Ascending aorta (tissue), 2 donors: ENCODE measurements around the gene SLC45A1. TPM values are rescaled to one million over a fixed set of nuclear protein-coding genes. Genes with fewer than 3 reads are reported as not detected.

Experiments
- DNase-seq, 2 donors: peaks; one replicate each; pipeline ENCODE4 v3.0.0-alpha.2; 2019; ENCODE audit warnings: low spot score in 2 of 2
- H3K27ac ChIP-seq, 2 donors: fragments of 200-600 bp; sonication (generic); one replicate each; pipeline ENCODE4 v1.5.1; 2016 to 2017; ENCODE audit warnings: mild to moderate bottlenecking in 1 of 2
- H3K27me3 ChIP-seq: fragments of 200-600 bp; sonication (generic); one replicate; pipeline ENCODE4 v1.5.1; 2017
- H3K36me3 ChIP-seq, 2 donors: fragments of 200-600 bp; sonication (generic); one replicate each; pipeline ENCODE4 v1.5.1; 2016
- H3K4me1 ChIP-seq, 2 donors: fragments of 200-600 bp; sonication (generic); one replicate each; pipeline ENCODE4 v1.5.1; 2016 to 2017; ENCODE audit warnings: mild to moderate bottlenecking in 1 of 2
- H3K4me3 ChIP-seq, 2 donors: fragments of 200-600 bp; sonication (generic); one replicate each; pipeline ENCODE4 v1.5.1; 2016 to 2017; ENCODE audit warnings: mild to moderate bottlenecking in 1 of 2
- H3K9me3 ChIP-seq, 2 donors: fragments of 200-600 bp; sonication (generic); one replicate each; pipeline ENCODE4 v1.5.1; 2016
- intact Hi-C: fragments of 100-400 bp; cut with DNase I; formaldehyde crosslinking; loops from one replicate; pipeline ENCODE4 v1.15.1; 2023
- total RNA-seq: library from RNA; depleted of rRNA; stranded (reverse); fragments of >200 nt; gene quantifications from one replicate; pipeline ENCODE4 v1.1.0, GENCODE V29; 2016
- TF ChIP-seq, protein P1 (sequence below), 3 experiments: fragments of 200-600 bp in 2 of 3; fragments of 450-650 bp in 1 of 3; sonication (generic) in 2 of 3; IDR thresholded peaks; one replicate each; pipeline ENCODE4 v1.5.1; 2016 to 2019; ENCODE audit warnings: antibody characterized with exemption in 3 of 3, mild to moderate bottlenecking in 1 of 3, moderate library complexity in 1 of 3

The SLC45A1 gene
- total RNA-seq, 1 donor from 2014 or later = 3.2 TPM

DNA sequence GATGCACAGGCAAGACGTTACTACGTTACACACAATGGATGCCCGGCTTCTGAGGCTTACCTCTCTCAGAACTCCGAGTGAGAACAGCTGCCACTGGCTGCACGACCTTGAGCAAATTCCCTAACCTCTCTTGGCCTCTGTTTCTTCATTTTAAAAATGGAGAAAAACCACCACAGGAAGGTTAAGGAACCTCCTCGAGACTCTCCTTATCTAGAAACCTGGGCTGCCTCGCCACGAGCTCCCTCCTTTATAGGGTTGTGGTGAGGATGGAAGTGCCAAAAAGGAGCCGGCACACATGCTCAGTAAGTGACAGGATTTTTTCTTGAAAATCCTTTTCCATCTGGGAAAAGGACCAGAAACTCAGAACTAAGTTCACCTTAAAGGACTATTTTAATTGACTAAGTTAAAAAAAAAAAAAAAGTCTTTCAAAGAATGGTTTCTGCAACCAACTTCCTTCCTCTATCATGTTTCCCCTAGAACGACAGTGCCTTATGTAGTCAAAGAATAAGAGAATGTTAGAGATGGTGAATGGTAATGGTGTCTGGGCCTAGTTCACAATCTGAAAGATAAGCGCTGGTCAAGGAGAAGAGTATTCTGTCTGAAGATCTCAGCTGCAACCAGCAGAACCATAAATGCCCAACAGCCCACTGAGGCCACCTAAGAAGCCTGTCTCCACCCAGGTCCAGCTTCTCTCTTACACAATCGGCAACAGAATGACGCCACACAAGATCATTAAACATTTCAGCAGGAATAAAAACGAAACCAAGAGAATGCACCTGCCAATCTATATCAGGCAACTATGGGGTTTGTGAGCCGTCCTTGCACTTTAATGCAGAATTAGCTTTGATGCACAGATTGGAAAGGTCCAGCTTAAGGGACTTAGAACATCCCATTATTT lies 64.9 kb downstream of the SLC45A1 start:
- intact Hi-C loops = no loop called here
- no peak overlapping the region for H3K4me3 ChIP-seq
- peaks cover 2% of the 10 kb centered on the region in 2 donors for H3K36me3 ChIP-seq
- DNase-seq = no peak
- TF ChIP-seq, protein P1, sequence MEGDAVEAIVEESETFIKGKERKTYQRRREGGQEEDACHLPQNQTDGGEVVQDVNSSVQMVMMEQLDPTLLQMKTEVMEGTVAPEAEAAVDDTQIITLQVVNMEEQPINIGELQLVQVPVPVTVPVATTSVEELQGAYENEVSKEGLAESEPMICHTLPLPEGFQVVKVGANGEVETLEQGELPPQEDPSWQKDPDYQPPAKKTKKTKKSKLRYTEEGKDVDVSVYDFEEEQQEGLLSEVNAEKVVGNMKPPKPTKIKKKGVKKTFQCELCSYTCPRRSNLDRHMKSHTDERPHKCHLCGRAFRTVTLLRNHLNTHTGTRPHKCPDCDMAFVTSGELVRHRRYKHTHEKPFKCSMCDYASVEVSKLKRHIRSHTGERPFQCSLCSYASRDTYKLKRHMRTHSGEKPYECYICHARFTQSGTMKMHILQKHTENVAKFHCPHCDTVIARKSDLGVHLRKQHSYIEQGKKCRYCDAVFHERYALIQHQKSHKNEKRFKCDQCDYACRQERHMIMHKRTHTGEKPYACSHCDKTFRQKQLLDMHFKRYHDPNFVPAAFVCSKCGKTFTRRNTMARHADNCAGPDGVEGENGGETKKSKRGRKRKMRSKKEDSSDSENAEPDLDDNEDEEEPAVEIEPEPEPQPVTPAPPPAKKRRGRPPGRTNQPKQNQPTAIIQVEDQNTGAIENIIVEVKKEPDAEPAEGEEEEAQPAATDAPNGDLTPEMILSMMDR (IDR thresholded peaks at IDR 0.05) = no peak
- H3K27me3 ChIP-seq = no peaks in the 10 kb centered on the region
- no peaks in the 10 kb centered on the region for H3K9me3 ChIP-seq
- peaks cover 8 to 62% of the 10 kb centered on the region in 2 donors for H3K4me1 ChIP-seq
- H3K27ac ChIP-seq = no peak overlapping the region

DNA sequence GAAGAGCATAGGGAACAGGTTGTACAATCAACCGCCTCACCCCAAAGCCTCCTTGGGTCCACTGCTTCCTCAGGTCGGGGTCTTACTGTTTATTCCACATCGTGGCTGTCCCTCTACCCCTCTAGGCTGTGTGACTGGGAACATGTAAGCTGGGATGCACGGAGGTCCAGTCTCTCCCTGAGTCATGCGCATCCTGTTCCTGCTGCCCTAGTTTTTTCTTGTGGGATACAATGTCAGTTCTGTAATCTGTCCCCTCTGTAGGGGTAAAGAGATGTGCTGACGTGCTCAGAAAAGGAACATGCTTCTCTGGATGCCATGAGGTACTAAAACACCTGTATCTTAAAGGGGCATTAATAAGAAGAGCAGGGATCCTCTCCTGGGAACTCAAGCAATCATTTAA lies 66.2 kb downstream of the SLC45A1 start:
- Histone ChIP-seq H3K27me3 (no peaks in the 10 kb centered on the region), H3K27ac (no peak overlapping the region), H3K4me3 (no peak overlapping the region), H3K4me1 (peaks cover 8 to 51% of the 10 kb centered on the region in 2 donors), H3K9me3 (no peaks in the 10 kb centered on the region), H3K36me3 (peaks cover 2 to 9% of the 10 kb centered on the region in 2 donors)
- intact Hi-C loops = no loop called here
- TF ChIP-seq, protein P1 (IDR thresholded peaks at IDR 0.05) = no peak
- no peak for DNase-seq

DNA sequence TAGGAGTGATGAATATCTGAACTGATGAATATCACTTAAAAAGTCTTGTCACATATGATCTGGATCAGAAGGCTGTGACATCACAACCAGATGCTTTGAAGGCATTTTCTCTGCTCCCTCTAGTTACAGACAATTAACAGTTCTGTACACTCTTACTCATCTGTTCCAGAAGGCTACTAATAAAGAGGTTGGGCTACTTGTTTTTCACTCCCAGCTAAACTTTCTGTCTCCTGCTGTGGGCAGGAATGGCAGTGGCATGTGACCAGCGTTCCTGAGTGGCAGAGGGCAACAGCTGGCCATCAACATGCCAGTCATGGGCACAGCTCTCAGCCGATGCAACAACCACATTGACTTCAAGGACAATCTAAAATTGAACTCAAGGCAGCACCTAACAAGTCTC lies 66.7 kb downstream of the SLC45A1 start:
- DNase-seq = no peak
- TF ChIP-seq, protein P1 (IDR thresholded peaks at IDR 0.05) = no peak

DNA sequence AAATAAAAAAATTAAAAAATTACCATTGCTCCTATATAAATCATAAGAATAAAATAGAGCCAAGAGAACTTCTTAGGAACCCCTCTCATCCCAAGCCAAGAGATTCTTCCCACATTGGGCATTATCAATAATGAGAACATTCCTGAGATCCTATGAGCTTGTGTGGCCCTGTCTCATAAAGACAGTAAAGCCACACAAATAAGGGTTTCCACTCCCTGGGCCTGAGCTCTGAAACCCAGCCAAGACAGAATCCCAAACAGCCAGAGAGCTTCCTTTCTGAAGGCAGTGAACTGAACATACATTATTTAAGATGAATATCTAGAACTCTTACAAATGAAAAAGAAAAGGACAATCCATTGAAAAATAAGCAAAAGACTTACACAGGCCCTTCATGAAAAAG lies 68.3 kb downstream of the SLC45A1 start:
- H3K4me3 ChIP-seq = no peak overlapping the region
- H3K9me3 ChIP-seq = no peaks in the 10 kb centered on the region
- intact Hi-C loops = no loop called here
- no peaks in the 10 kb centered on the region for H3K27me3 ChIP-seq
- peaks cover 11 to 17% of the 10 kb centered on the region in 2 donors for H3K36me3 ChIP-seq
- H3K27ac ChIP-seq = no peak overlapping the region
- peaks cover 4 to 42% of the 10 kb centered on the region in 2 donors for H3K4me1 ChIP-seq
- DNase-seq = no peak
- TF ChIP-seq, protein P1 (IDR thresholded peaks at IDR 0.05) = no peak

More for the DNA sequence above, 66.7 kb downstream of the SLC45A1 start:
- Histone ChIP-seq H3K9me3 (no peaks in the 10 kb centered on the region), H3K27ac (no peak overlapping the region), H3K36me3 (peaks cover 7 to 14% of the 10 kb centered on the region in 2 donors), H3K4me3 (no peak overlapping the region), H3K4me1 (peaks cover 8 to 46% of the 10 kb centered on the region in 2 donors), H3K27me3 (no peaks in the 10 kb centered on the region)
- intact Hi-C loops = no loop called here

DNA sequence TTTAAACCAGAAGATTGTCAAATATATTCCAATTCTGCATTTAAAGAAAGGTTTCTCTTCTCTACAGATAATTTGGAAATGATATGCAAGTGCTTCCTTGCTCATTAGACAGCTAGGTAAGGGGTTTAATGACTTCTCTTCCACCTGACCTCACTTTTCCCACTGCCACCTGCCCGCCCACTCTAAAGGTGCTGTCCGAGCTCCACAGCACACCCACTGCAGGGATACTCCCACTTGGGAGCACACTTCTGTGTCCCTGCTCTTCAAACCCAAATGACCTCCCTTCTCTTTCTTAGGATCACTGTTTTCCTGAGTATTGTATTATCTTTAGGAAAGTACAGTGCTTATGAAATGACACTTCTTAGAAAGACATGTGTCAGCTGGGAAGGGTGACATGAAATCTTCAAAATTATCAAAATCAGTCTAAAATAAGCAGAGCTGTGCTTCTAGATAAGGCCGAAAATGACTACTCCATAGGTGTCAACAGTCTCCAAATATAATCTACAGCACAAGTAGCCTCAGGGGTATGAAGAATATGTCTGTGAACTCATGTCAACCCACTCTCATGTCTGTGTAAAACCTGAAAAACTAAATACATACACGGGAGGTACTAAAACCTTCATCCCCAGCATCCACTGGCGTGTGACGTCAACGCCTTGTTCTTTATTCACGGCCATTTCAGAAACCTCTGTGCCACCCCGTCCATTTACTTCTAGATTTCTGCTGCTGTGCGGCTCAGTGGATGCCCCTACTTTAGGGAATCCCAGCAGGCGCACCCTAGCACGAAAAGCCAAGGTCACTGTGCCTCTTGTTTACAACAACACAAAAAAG lies 71.0 kb downstream of the SLC45A1 start:
- Histone ChIP-seq H3K4me1 (peaks cover 0 to 38% of the 10 kb centered on the region in 2 donors), H3K27me3 (no peaks in the 10 kb centered on the region), H3K36me3 (peaks cover 11 to 17% of the 10 kb centered on the region in 2 donors), H3K27ac (no peak overlapping the region), H3K4me3 (no peak overlapping the region), H3K9me3 (no peaks in the 10 kb centered on the region)
- intact Hi-C loops = no loop called here
- no peak for DNase-seq
- TF ChIP-seq, protein P1 (IDR thresholded peaks at IDR 0.05) = no peak
